DMS153 treated with DMSO at 0.1 percent for 48 hours (cell line): ENCODE measurements around the gene FLNA.
"Not testable (repeated sequence)": the region's sequence is repeated elsewhere in the genome, so short reads cannot be mapped to it uniquely, and the experiment has no call there.

Source experiments
- DNase-seq: peaks from one replicate; lab custom pipeline; 2025; ENCODE audit not compliant: unreplicated experiment; lab: John Stamatoyannopoulos, UW

The FLNA gene

DNA sequence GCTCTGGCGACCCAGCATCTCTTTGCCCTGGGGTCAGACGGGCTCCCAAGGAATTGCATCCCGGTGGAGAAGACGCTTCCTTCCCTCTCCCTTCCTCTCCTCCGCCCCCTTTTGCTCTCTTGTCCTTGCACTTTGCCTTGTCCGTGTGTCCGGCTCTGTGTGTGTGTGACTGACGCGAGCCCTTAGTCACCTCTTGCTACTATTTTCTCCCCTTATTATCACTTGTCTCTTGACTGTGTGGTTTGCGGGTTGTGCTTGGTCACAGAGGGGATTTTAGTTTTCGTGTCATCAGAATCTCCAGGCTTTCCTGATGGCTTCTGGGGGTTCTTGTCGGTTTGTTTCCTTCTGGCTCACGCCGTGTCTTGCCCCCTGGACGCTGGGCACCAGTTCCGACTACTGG lies 31.4 kb downstream of the FLNA start:
- DNase-seq = not testable (repeated sequence)

DNA sequence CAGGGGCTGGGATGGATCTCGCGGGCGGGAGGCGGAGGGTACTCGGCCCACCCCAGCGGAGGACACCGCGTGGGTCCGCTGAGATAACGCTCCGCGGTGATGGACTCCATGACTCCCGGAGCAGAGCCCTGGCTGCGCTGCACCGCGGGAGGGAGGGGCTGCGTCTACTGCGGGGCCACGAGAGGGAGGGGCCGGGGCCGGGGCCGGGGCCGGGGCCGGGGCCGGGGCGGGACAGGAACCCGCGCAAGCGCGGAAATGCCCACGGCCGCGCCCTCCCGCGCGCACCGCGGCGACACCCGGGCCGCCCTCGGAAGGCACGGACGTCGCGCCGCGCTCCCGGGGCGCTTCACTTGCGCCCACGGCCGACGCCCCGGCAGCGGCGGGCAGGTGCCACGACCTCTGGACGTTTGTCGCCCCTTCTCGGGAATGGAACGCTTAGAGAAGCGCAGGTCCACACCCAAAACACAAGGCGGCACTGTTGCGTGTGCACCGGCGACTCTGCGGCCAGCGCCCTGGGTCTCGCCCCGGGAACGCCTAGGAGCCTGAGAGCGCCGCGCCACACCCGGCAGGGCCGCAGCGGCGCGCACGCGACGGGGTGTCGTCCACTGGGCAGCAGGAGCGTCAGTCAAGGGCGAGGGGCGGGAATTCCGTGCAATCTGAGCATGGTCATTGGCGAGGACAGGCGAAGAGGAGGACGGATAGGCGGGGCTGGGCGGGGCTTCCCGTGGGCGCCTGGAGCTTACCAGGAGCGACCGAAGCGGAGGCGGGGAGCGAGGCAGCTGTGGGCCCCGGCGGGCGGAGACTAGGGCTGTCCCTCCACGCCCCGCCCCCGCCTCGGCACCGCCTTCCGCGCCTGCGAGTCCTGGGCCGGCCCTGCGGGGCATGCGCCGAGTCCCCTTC lies 32.8 kb downstream of the FLNA start:
- not testable (repeated sequence) for DNase-seq

DNA sequence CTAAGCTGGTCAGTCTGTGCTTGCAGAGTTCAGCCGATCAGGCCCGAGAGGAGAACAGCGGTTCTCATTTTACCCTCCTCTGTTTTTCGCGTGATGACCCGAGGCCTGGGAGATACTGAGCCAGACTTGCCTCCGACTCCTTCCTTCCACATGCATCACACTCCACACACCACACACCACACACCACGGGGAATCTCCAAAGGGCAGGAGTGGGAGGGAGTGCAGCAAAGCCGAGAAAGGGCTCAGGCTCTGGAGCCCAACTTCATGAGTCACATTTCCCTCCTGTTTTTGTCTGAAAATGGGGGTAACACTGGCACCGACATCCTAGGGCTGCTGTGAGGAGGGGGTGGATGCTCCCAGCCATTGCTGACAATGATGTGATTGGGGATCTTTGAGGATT lies 39.9 kb downstream of the FLNA start:
- no peak for DNase-seq

DNA sequence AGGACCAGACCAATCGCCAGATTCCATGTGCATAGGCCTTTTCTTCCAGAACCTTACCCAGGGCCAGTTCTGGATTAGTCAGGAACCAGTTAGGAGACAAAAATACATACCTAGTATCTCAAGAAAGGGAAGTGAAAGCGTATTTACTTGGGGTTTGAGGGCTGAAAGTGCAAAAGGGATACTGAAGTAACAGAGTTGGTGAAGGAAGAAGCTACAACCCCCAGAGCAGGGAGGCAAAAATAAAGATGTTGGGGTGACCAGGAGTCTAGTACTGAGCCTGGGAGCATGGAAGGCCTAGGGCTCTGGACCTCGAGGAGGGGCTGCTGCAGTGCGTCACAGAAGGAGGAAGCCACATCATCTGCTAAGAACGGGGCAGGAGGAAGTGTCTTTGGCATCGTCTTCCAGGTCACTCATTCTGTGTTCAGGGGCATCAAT lies 40.6 kb downstream of the FLNA start:
- no peak for DNase-seq

DNA sequence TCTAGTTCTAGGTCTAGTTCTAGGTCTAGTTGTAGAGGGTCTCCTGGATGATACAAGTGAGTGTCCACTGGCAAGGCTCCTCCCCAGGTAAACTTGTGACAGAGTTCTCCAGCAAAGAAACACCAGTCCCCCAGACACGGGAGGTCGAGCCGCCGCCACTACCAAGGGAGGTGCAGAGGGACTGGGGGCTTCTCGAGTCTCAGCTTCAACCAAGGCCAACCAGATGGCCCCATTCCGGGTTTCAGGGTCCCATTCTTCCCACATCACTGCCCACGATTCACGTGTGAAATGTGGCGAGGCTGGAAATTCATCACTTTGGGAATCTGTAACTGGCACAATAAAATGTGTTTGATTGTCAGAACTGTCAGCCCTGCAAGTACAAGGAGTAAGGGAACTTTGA lies 41.3 kb downstream of the FLNA start:
- no peak for DNase-seq

DNA sequence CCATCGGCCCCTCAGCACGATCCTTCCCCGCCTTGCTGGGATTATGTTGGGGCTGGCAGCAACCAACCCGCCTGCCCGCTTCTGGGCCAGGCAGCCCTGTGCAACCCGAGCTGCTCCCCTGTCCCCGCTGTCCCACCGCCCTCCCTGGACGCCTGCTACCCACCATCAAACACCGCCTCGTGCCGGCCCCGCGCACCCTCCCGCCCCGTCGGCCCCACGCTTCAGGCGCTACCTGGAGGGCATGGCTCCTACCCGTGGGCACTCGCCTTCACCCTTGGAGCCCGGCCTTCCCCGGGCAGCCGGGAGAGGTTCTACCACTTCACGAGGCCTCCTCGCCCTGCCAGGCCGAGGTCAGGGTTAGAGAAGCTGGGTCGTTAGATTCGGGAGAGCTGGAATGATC lies 41.9 kb downstream of the FLNA start:
- no peak for DNase-seq

DNA sequence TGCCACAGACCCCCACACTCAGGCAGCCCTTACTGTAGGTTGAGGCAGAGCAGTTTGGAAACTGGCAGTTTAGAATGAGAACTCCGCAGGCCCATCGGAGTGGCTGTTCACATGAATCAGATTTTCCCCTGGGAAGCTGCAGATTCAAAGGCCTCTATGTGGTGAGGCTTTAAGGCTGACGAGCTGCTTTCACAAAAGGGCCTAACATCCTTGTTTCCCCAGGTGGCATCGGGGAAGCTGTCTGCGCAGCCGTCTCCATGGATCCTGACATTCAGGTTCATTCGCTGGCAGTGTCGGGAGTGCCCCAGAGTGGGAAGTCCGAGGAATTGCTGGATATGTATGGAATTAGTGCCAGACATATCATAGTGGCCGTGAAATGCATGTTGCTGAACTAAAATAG lies 45.1 kb downstream of the FLNA start:
- DNase-seq = peak; percentile 74

DNA sequence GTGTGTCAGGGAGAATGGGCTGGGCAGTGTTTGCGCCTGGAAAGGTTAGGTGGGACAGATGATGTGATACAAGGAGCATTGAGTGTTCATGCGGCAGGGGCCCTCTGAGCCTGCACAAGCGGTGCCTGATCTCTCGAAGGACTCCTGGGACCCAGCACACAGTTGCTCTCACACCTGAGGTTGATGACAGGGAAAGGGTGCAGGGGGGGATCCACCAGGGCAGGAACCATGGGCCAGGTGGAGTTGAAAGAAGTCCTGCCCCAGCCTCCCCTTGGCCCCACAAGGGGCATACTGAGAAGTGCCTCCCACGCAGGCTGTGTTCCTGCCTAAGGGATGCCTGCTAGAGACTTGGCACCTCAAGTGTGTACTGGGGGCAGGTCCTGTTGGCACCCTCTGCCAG lies 45.8 kb downstream of the FLNA start:
- no peak for DNase-seq

DNA sequence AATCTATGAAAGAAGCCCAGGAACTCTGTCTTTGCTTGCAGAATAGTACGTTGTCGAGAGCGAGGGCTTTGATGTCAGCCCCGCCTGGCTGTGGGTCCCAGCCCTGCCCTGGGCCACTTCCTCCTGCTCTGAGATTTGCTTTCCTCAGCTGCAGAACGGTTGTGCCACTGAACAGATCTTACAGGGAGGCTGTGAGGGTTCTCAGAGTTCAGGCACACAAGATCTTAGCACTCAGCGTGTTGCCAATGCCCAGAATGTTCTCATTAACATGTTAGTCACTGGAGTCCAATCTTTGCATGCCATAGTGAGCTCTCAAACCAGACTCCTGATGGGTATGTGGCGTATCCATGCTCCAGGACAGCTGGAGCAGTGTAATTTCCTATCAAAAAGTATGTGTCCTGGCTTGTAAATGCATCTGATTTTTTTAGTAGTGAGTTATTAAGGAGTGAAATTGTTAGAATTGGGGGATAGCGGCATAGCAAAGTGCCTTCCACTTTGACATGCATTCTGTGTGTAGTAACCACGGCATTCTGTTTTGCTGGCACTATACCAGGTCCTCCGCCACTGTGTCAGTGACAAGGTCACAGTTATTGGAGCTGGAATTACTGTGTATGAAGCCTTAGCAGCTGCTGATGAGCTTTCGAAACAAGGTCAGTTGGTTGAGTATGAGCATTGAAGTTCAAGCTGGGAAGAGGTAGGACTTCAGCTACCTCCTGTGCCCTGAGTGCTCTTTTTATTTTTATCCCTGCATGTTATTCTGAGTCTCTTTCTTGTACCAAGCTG lies 47.2 kb downstream of the FLNA start:
- DNase-seq = no peak

DNA sequence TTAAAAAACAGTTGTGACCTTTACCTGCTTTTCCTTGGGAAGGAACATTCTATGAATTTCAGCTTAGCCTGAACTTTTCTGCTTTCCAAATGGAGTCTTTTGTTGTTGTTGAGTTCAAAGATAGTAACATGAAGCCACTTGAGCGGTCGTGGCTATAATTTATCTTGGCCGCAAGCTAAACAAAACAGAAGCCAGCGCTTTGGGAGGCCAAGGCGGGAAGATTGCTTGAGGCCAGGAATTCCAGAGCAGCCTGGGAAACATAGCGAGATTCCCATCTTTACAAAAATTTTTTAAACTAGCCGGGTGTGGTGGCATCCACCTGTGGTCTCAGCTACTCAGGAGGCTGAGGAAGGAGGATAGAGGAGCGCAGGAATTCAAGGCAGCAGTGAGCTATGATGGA lies 48.9 kb downstream of the FLNA start:
- DNase-seq = no peak

DNA sequence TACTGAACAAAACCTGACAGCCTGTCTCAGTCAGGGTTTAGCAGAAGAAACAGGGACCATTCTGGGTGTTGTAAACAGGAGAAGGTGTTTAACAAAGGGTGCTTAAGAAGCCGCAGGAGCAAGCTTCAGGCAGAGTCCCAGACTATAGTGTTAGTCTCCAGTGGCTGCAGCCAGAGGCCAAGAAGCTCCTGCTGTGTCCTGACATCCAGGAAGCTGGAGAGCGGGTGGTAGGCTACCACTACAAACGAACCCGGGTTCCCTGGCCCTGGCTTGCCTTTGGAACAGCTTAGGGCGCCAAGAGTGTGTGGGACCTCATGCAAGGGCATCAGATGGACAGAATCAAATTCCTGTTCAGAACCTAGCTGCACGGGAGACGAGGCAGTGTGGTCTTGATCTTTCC lies 50.9 kb downstream of the FLNA start:
- no peak for DNase-seq

DNA sequence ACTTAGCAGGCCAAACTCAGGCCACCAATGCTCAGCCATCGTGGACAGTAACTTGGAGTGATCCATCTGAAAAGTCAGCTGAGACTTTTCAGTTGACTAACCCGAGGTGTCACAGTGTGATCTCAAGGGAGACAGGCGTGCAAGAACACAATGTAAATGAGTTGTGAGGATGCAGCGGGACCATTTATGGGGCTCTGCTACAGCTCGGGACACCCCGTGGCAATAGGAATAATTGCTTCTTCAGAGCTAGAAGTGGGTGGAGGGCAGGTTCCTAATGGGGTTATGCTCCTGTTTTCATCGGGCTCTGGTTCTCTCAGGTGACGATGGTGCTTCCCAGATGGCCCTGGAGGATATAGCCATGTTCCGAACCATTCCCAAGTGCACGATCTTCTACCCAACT lies 51.5 kb downstream of the FLNA start:
- DNase-seq = no peak

DNA sequence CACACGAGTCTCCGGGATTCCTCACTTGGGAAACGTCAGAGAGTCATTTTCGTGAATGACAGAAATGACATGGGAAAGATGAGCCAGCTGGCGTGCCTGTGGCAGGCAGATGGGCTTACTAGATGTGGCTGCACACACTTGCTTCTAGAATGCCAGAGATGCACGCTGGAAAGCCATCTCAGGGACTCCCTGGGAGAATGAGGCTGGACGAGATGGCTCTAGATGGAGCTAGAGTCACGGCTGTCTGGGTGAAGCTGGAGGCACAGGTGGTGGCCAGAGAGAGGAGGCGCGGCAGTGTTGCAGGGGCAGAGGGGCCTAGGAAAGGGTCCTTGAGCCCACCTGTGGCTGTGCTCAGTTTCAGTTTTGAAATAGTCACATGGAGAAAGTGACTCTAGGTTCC lies 52.8 kb downstream of the FLNA start:
- no peak for DNase-seq

DNA sequence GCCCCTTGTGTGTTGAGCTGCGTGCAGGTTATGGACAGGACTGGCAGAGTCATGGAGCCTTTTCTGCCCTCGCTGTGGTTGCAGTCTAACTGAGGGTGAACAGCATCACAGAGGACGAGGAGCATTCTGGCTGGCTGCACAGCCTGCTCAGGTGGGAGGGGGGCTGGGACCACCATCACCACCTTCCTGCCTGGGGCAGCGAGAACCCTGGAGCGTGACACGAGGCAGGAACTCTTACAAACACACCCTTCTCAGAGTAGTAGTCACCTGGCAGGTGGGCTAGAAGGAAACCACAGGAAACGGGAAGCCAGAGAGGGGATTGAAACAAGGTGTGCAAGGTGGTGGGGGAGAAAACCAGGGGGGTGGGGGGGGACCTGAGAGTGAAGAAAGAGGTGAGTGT lies 53.3 kb downstream of the FLNA start:
- DNase-seq = no peak

DNA sequence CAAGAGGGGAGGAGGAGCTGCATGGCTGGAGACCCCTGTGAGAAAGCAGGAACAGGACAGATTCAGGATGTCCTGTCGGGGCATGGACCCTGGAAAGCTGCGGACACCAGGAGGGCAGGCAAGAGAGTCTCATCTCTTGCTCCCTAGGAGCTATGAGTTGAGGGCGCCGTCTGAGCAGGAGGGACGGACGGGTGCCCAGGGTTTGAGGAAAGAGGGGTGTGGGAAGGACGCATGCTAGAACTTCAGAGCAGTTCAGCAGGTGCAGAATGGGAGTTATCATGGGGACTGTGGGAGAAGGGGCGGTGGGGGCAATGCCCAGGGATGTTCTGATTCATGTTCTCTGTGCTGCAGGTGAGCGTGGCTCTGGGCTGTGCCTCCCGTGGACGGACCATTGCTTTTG lies 54.0 kb downstream of the FLNA start:
- no peak for DNase-seq

DNA sequence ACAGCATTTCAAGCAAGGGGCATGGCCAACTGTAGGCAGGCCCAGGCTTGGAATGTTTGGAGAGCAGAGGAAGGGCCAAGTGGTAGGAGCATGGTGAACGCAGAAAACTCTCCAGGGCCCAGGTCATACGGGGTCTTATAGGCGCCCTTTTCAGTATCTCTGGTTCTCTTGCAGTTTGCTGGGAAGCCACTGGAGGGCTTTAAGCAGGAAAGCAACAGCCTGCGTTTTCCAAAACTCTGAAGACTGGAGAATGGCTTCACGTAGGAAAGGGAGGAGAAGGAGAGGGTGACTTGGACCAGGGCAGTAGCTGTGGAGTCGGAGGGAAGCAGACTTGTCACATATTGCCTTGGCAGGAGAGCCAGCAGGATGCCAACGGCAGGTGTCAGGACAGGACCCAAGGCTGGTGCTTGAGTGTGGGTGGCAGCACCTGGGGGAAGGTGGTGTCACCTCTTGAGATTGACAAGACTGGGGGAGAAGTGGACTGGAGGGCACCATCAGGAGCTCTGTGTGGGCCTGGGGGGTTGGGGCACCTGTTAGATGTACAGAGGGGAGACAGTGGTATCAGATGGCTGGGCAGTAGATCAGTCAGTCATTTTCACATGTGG lies 56.9 kb downstream of the FLNA start:
- no peak for DNase-seq

DNA sequence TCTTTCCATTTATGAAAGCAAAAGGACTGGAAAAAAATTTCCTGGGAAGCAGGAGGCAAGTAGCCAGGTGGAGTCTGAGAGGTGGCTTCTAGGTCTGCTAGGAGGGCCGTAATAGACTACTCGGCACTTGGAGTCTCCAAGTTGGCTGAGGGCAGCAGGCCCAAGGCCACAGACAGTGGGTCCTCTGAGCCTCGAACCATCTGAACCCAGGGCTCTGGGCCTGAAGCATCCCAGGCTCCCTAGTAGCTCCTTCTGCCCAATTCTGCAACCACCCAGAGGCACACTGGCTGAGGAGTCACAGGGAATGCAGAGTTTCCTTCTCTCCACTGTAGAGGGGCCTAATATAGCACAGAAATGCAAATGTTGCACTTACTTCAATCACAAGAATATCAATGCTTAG lies 59.0 kb downstream of the FLNA start:
- DNase-seq = no peak

DNA sequence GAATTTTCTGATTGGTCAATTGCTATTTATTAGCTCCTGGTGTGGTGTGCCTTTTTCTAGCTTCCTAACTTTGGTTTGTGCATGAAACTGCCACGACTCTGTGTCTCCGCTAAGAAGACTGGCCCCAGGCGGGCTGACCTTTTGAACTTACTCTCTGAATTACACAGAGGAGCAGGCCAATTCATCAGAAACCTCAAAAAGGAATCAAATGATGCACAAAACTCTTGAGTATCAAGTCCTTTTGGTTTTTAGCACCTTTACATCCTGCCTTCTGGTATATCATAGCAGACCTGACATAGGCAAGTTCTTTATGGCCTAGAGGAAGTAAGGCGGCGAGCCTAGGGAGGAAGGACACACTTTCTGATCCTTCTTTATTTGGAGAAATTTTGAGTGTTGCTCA lies 61.3 kb downstream of the FLNA start:
- DNase-seq = no peak

DNA sequence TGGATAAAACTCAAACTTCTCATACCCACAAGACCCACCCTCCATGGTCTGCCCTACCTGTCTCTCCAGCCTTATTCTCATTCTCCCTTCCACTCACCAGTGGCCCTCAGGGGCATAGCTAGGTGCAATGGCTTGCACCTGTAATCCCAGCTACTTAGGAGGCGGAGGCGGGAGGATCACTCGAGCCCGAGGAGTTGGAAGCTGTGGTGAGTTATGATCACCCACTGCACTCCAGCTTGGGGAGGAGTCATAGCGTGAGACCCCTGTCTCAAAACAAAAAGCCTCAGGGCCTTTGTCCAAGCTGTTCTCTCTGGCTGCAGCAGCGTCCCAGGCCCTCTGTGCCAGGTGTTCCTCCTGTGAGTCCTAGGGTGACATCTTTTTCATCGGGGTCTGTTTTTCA lies 62.3 kb downstream of the FLNA start:
- no peak for DNase-seq

DNA sequence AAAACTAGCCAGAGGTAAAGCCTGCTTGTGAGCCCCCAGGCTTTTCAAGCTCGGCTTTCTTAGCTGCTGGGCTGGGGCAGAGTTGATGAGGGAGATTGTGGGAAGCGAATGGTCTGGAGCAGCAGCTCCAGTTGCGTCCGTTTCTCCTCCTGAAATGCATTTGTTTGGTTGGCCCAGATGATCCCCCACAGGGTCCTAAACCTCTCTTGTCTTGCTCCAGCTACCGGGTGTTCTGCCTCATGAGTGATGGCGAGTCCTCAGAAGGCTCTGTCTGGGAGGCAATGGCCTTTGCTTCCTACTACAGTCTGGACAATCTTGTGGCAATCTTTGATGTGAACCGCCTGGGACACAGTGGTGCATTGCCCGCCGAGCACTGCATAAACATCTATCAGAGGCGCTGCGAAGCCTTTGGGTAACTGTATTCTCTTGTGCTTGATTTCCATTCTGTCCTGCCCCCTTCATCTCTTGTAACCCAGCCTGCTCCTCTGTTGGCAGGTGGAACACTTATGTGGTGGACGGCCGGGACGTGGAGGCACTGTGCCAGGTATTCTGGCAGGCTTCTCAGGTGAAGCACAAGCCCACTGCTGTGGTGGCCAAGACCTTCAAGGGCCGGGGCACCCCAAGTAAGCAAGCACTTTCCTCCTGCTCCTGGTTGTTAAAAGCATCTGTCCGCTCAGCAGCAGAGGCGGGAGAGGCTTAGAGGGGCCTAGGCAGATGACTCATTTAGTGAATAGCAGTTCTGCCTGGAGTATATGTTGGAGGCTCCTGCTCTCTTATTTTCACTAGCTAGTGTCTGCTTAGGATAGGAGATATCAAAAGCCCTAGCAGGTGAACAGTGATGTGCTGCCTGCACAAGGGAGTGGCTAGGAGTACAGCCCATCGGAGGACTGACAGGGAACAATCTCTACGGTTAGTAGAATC lies 63.6 kb downstream of the FLNA start:
- no peak for DNase-seq
